Subcutaneous abdominal adipose tissue (tissue), 5 donors: Measurements from ENCODE around the gene TUT7.
A peak's percentile ranks its signal among the peaks of the same experiment; 100 is the strongest.

Experiments used
- H3K27ac ChIP-seq: one replicate; pipeline ENCODE4 v1.7.0; 2013; ENCODE audit warnings: low read depth, mild to moderate bottlenecking, inconsistent platforms, low read length, moderate library complexity
- H3K27me3 ChIP-seq, 5 donors: one replicate each; pipeline ENCODE4 v1.7.0; 2013; ENCODE audit warnings: low read length in 5 of 5, inconsistent platforms in 1 of 5; ENCODE audit not compliant: control insufficient read depth in 5 of 5, insufficient read depth in 4 of 5
- H3K36me3 ChIP-seq, 5 donors: one replicate each; pipeline ENCODE4 v1.7.0; 2013; ENCODE audit warnings: low read length in 5 of 5; ENCODE audit not compliant: control insufficient read depth in 5 of 5, insufficient read depth in 5 of 5
- H3K4me1 ChIP-seq, 5 donors: one replicate each; pipeline ENCODE4 v1.7.0; 2013; ENCODE audit warnings: low read length in 5 of 5, mild to moderate bottlenecking in 3 of 5, moderate library complexity in 1 of 5; ENCODE audit not compliant: control insufficient read depth in 5 of 5, insufficient read depth in 5 of 5
- H3K4me3 ChIP-seq, 5 donors: one replicate each; pipeline ENCODE4 v1.7.0; 2013; ENCODE audit warnings: low read length in 5 of 5, low read depth in 1 of 5
- H3K9ac ChIP-seq, 5 donors: one replicate each; pipeline ENCODE4 v1.7.0; 2013; ENCODE audit warnings: low read length in 5 of 5, mild to moderate bottlenecking in 4 of 5, moderate library complexity in 3 of 5
- H3K9me3 ChIP-seq, 5 donors: one replicate each; pipeline ENCODE4 v1.7.0; 2013; ENCODE audit warnings: low read length in 5 of 5; ENCODE audit not compliant: control insufficient read depth in 5 of 5
- donor health status: healthy.
- donor health status: healthy.
- donor health status: healthy.
- donor health status: healthy.
- donor health status: healthy.

Gene TUT7

DNA sequence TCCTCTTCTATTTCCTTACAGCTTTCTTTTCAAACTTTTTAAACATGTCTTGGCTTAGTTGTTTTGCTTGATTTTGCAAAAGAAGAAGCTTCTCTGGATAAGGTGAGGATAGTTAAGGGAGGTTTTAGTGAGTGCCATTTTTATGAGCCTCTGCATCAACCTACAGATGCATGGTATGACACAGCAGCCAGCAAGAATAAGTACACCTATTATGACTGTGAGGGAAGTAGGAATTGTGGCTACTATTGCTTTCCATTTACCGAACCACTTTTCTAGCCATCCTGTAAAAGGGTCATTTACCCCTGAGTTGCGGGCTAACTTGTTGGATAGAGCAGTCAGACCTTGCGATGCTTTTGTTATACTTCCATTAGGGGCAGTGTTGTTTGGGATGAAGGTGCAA is 7.0 kb upstream of the TUT7 start:
- Histone ChIP-seq H3K4me1 (peaks cover 0 to 3% (median 0%) of the 10 kb centered on the region in 5 donors), H3K9me3 (no peaks in the 10 kb centered on the region), H3K27me3 (no peaks in the 10 kb centered on the region), H3K9ac (no peak overlapping the region), H3K36me3 (no peaks in the 10 kb centered on the region), H3K27ac (no peak overlapping the region), H3K4me3 (no peak overlapping the region)

DNA sequence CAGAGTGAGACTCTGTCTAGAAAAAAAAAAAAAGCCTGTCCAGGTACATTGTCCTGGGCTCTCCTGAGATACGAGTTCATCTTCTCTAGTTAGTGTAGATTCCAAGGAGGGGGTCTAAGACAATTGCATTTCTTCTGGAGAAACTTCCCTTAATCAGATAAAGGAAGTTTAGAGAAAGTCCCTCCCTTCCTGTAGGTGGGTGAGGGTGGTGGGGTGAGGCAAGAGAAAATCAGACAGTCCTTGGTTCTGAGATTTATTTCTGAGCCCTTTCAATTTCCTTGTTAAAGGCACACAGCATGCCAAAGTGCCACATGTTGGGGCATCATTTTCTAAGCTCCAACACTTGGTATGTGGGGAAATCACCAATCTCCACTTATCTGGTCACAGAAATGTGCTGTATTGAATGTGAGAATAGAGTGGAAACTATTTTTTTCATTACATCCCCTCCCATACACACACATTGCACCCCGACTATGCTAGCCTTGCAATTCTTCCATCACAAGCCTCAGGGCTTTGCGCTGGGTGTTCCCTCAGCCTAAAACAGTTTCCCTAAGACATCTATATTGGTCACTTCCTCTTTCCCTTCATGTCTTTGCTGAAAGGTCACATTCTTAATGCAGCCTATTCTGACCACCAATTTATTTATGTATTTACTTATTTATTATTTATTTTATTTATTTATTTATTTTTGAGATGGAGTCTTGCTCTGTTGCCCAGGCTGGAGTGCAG is 5.1 kb upstream of the TUT7 start:
- no peaks in the 10 kb centered on the region for H3K36me3 ChIP-seq
- no peaks in the 10 kb centered on the region for H3K27me3 ChIP-seq
- H3K4me1 ChIP-seq = peaks cover 0 to 13% (median 6%) of the 10 kb centered on the region in 5 donors
- H3K4me3 ChIP-seq = no peak overlapping the region
- H3K9me3 ChIP-seq = no peaks in the 10 kb centered on the region
- no peak overlapping the region for H3K9ac ChIP-seq
- H3K27ac ChIP-seq = no peak overlapping the region

DNA sequence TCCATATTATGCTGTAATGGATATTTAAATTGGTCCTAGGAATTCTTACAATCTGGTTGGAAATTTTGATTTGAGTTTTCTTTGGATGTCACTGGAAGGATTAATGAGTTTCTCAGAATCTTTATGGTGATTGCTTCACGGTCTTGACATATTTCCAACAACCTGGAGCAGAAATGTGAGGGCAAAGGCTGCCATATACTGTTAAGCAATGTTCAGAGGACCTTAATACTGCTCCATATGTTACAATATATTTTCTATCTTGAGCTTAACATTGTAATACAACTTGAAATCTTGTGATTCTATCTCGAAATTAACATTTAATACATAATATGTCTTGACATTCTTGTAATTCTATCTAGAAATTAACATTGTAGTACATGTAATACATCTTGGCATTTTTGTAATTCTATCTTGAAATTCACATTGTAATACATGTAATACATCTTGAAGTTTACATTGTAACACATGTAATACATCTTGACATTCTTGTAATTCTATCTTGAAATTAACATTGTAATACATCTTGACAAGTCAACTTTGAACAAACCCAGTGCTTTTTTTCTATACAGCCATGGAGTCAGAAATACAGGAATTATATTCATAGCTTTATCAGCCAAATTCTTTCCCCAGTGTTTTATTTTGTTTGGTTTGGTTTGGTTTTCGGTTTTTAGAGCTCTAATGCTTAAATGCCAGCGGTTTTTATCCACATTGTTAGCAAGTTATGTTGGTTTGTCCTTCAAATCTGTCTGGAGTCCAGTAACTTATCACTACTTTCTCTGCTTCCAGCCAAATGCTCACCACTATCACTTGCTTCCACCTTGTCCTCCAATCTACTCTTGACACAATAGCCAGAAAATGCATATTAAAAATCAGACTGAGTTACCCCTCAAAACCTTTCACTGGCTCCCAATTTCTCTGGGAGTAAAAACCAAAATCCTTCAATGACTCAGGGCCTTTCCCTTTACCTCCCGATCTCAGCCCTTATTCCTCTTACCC is 3.0 kb upstream of the TUT7 start:
- Histone ChIP-seq H3K4me3 (no peak overlapping the region), H3K9ac (no peak overlapping the region), H3K27me3 (no peaks in the 10 kb centered on the region), H3K9me3 (no peaks in the 10 kb centered on the region), H3K27ac (no peak overlapping the region), H3K36me3 (no peaks in the 10 kb centered on the region), H3K4me1 (peaks cover 5 to 29% (median 21%) of the 10 kb centered on the region in 5 donors)

DNA sequence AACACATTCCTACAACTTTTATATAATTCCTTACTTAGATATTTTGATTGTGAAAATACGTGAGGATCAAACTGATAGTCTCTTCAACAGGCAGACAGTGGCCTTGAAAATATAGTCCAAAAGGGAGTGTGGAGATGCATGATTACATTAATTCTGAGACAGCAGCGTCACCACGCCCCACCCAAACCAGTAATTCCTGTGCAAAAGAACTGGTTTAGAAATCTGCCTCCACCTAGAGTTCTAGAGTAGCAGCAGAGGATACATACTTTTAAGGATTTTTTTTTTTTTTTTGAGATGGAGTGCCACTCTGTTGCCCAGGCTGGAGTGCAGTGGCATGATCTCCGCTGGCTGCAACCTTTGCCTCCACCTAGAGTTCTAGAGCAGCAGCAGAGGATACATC is 1.6 kb upstream of the TUT7 start:
- H3K4me1 ChIP-seq = peaks cover 5 to 43% (median 30%) of the 10 kb centered on the region in 5 donors
- no peaks in the 10 kb centered on the region for H3K9me3 ChIP-seq
- no peaks in the 10 kb centered on the region for H3K27me3 ChIP-seq
- H3K9ac ChIP-seq = no peak overlapping the region
- H3K36me3 ChIP-seq = no peaks in the 10 kb centered on the region
- H3K4me3 ChIP-seq = no peak overlapping the region
- H3K27ac ChIP-seq = no peak overlapping the region

DNA sequence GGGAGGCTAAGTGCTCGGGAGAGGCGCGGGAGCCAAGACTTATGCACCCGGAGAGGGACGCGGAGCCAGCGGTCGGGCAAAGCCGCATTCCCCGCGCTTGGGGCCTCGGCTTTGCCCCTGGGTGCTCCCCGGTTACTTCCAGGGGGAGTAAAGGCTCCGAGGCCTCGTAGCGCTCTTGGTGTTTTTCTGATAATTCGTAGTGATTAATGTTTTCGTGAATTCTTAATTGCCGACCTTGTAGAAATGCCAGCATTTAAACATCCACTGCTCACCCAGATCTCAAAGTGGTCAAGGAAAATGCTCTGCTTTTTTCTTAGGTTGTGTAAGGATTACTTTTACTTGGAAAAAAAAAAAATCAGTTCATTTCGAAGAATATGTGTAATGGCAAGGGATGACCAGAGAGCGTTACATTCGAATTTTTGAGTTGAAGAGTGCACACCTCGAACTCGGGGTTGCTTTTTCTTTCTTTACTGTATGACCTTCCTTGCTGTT is 654 bp upstream of the TUT7 start:
- Histone ChIP-seq H3K9me3 (no peaks in the 10 kb centered on the region), H3K9ac (peak overlapping the region; percentile 7 to 94 (median 83)), H3K4me3 (peak overlapping the region; percentile 66 to 99 (median 89)), H3K4me1 (peaks cover 5 to 51% (median 34%) of the 10 kb centered on the region in 5 donors), H3K27ac (peak overlapping the region; percentile 94), H3K27me3 (no peaks in the 10 kb centered on the region), H3K36me3 (no peaks in the 10 kb centered on the region)

DNA sequence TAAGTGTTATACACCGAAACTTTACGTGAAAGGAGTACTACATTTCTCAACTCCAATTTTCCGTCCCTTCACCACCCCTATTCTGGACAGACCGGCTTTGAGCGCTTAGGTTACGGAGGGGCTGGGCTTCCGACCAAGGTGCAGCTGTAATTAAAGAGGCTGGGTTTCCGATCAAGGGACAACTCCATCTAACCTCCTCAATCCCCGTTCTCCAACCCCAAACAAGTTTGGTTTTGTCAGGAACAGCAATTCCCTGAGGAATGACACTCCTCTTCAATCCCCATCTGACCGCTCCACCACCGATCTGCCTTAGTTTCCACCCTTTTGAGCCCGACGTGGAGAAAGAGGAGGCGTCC is 577 bp downstream of the TUT7 start:
- no peaks in the 10 kb centered on the region for H3K9me3 ChIP-seq
- H3K4me3 ChIP-seq = peak overlapping the region; percentile 82 to 99 (median 98)
- H3K9ac ChIP-seq = peak overlapping the region; percentile 85 to 97 (median 93)
- peak overlapping the region; percentile 94 for H3K27ac ChIP-seq
- H3K36me3 ChIP-seq = no peaks in the 10 kb centered on the region
- H3K4me1 ChIP-seq = peaks cover 5 to 55% (median 42%) of the 10 kb centered on the region in 5 donors
- no peaks in the 10 kb centered on the region for H3K27me3 ChIP-seq

DNA sequence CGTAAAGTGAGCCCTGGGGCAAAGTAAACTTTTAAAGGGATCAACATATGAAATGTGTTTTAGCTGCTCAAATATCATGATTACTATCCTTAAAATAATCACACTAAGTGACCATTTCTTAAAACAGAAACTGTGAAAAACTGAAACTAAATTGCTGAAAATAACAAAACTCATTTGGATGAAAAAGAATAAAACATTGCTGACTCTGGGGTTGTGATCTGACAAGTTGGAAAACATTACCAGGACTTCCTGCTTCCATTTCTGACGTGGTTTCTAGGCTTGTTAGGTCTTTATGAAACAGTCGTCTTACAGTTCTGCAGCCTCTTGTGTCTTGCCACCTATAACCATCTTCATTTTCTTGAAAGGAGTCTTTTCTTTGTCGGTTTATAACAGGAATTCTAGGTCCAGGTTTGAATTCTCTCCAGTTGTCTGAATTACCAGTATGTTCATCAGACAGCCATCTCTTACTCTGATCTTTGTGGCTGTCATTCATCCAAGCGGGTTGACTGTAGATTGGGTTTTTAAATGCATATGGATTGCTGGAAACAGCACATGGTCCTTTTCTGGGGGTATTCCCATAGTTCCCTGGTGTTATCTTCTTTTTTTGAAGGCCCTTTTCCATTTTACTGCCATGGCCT is 1.7 kb downstream of the TUT7 start:
- H3K4me1 ChIP-seq = peaks cover 5 to 61% (median 47%) of the 10 kb centered on the region in 5 donors
- H3K36me3 ChIP-seq = peaks cover 0 to 3% (median 0%) of the 10 kb centered on the region in 5 donors
- peak overlapping the region in 4 of 5 donors; percentile 32 to 97 (median 94) for H3K9ac ChIP-seq
- H3K9me3 ChIP-seq = no peaks in the 10 kb centered on the region
- H3K27me3 ChIP-seq = no peaks in the 10 kb centered on the region
- H3K27ac ChIP-seq = peak overlapping the region; percentile 94
- peak overlapping the region; percentile 37 to 99 (median 98) for H3K4me3 ChIP-seq

DNA sequence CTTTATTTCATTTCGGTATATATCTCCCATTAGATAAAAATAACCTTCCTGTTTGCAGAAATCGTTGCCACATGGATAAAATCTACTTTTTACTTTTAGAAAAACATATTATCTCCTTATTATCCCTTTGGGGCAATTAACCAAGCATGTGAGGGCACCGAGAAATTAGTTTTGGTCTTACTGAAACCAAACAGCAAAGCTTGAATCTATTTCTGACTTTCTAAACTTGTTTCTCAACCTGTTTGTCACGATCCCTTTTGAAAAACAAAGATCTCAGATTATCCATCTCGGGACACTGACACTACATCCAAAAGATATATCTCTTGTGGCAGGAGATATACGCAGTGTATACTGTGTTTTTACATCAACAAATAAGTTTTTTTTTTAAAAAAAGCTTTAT is 2.3 kb downstream of the TUT7 start:
- H3K4me1 ChIP-seq = peaks cover 5 to 62% (median 47%) of the 10 kb centered on the region in 5 donors
- peak overlapping the region; percentile 94 for H3K27ac ChIP-seq
- H3K4me3 ChIP-seq = peak overlapping the region; percentile 37 to 99 (median 89)

DNA sequence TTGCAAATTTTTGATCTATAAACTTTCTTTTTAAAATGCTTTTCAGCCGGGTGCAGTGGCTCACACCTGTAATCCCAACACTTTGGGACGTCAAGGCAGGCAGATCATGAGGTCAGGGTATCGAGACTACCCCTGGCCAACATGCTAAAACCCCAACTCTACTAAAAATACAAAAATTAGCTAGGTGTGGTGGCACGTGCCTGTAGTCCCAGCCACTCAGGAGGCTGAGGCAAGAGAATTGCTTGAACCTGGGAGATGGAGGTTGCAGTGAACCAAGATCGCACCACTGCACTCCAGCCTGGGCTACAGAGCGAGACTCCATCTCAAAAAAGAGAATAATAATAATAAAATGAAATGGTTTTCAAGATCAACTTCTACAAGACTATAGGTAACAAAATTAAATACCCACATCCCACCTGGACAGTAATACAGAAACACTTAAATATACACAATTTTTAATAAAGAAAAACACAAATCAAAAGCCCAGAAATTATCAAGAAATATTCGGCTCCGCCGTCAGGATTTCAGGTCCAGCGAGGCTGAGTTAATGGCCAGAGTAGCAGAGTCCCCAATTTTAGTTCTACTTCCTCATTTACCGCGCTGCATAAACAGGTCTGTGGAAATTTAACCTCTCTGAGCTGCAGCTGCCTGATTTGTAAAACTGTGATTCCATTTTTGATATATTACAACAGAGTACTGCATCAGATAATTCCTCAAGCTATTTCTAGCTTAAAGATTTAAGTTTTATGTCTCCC is 4.0 kb downstream of the TUT7 start:
- H3K4me1 ChIP-seq = peaks cover 5 to 63% (median 46%) of the 10 kb centered on the region in 5 donors

More for the DNA sequence above, 2.3 kb downstream of the TUT7 start:
- Histone ChIP-seq H3K9ac (peak overlapping the region in 3 of 5 donors; percentile 58 to 69 (median 63)), H3K9me3 (no peaks in the 10 kb centered on the region), H3K27me3 (no peaks in the 10 kb centered on the region), H3K36me3 (peaks cover 0 to 3% (median 0%) of the 10 kb centered on the region in 5 donors)

More for the DNA sequence above, 4.0 kb downstream of the TUT7 start:
- no peaks in the 10 kb centered on the region for H3K27me3 ChIP-seq
- peak overlapping the region in 2 of 5 donors; percentile 17 to 32 for H3K4me3 ChIP-seq
- no peaks in the 10 kb centered on the region for H3K9me3 ChIP-seq
- H3K27ac ChIP-seq = no peak overlapping the region
- H3K9ac ChIP-seq = no peak overlapping the region
- peaks cover 4 to 16% (median 9%) of the 10 kb centered on the region in 5 donors for H3K36me3 ChIP-seq
